OCI-LY7 (cell line): ENCODE results near the gene KRT73. TPM values are rescaled to one million over a fixed set of nuclear protein-coding genes. Genes with fewer than 3 reads are reported as not detected.

Source experiments
- BruUV-seq: library from RNA; stranded (reverse); fragments of 400-500 nt; replicated peaks from 2 replicates; lab custom pipeline; 2021; lab: Mats Ljungman, UMichigan
- CTCF ChIA-PET: fragments of 300-600 bp; sonication (Branson Sonifier 250); formaldehyde crosslinking; loops from one replicate; lab custom pipeline; 2022; ENCODE audit warnings: antibody characterized with exemption; ENCODE audit not compliant: unreplicated experiment; lab: Charles Lee
- POLR2A ChIA-PET: fragments of 300-600 bp; sonication (Branson Sonifier 250); formaldehyde crosslinking; loops from one replicate; lab custom pipeline; 2022; ENCODE audit warnings: antibody characterized with exemption; lab: Charles Lee
- DNase-seq: peaks from one replicate; pipeline ENCODE4 v3.0.0-alpha.2; 2015; ENCODE audit warnings: low spot score
- H2AFZ ChIP-seq: fragments of 200-600 bp; sonication (generic), shearing (Covaris generic); 2 replicates; pipeline ENCODE4 v1.6.1; 2014; ENCODE audit warnings: mild to moderate bottlenecking, antibody characterized with exemption, low read length, moderate library complexity
- H3K27ac ChIP-seq: fragments of 200-600 bp; sonication (generic); 2 replicates; pipeline ENCODE4 v1.5.1; 2014; ENCODE audit warnings: mixed run types, low read depth, mild to moderate bottlenecking, moderate library complexity, low read length, inconsistent platforms; ENCODE audit not compliant: poor library complexity, severe bottlenecking
- H3K36me3 ChIP-seq: fragments of 200-600 bp; sonication (generic); 2 replicates; pipeline ENCODE4 v1.6.1; 2014; ENCODE audit warnings: mild to moderate bottlenecking, antibody characterized with exemption, low read length, moderate library complexity, mixed read lengths; ENCODE audit not compliant: insufficient read depth
- H3K4me1 ChIP-seq: fragments of 200-600 bp; sonication (generic); 2 replicates; pipeline ENCODE4 v1.5.1; 2014; ENCODE audit warnings: mild to moderate bottlenecking, low read length; ENCODE audit not compliant: insufficient read depth, poor library complexity, severe bottlenecking
- H3K4me2 ChIP-seq: fragments of 200-600 bp; sonication (generic); 2 replicates; pipeline ENCODE4 v1.6.1; 2014; ENCODE audit warnings: mild to moderate bottlenecking, low read length
- H3K4me3 ChIP-seq: fragments of 200-600 bp; sonication (generic); 2 replicates; pipeline ENCODE4 v1.5.1; 2014; ENCODE audit warnings: mild to moderate bottlenecking, low read depth, low read length; ENCODE audit not compliant: poor library complexity, severe bottlenecking
- H3K79me2 ChIP-seq: fragments of 200-600 bp; sonication (generic); 2 replicates; pipeline ENCODE4 v1.6.1; 2016; ENCODE audit warnings: low read depth, mild to moderate bottlenecking, low read length, moderate library complexity, mixed read lengths; ENCODE audit not compliant: insufficient read depth
- H3K9me2 ChIP-seq: fragments of 200-600 bp; sonication (generic); 2 replicates; pipeline ENCODE4 v1.6.1; 2016; ENCODE audit warnings: mild to moderate bottlenecking, low read length, mixed read lengths; ENCODE audit not compliant: insufficient read depth
- H3K9me3 ChIP-seq: fragments of 200-600 bp; sonication (generic); 2 replicates; pipeline ENCODE4 v1.6.1; 2014; ENCODE audit warnings: mild to moderate bottlenecking, mixed run types, low read length, mixed read lengths
- H4K20me1 ChIP-seq: fragments of 200-600 bp; sonication (generic); 2 replicates; pipeline ENCODE4 v1.6.1; 2014; ENCODE audit warnings: mild to moderate bottlenecking, antibody characterized with exemption, low read length, moderate library complexity, mixed read lengths; ENCODE audit not compliant: insufficient read depth
- CTCF ChIP-seq: fragments of 200-600 bp; sonication (generic); conservative IDR thresholded peaks from 2 replicates; pipeline ENCODE4 v1.5.1; 2014; ENCODE audit warnings: mild to moderate bottlenecking, antibody characterized with exemption, low read length, moderate library complexity, mixed read lengths
- EZH2phosphoT487 ChIP-seq: fragments of 200-600 bp; sonication (generic); IDR thresholded peaks from 2 replicates; pipeline ENCODE4 v1.6.1; 2018; ENCODE audit warnings: low read depth, borderline replicate concordance, mild to moderate bottlenecking, mixed run types, antibody characterized with exemption, low read length, moderate library complexity, mixed read lengths
- intact Hi-C: fragments of 100-400 bp; cut with micrococcal nuclease; formaldehyde crosslinking; loops from one replicate; pipeline ENCODE4 v1.10.0; 2022; ENCODE audit not compliant: unreplicated experiment
- total RNA-seq, 2 experiments: library from RNA; depleted of rRNA in 1 of 2; stranded (reverse); fragments of >200 nt in 1 of 2; shearing (Covaris generic) in 1 of 2; gene quantifications; 2 replicates each; pipeline ENCODE4 v1.2.3, GENCODE V29; 2014 to 2022

Gene KRT73
- total RNA-seq, 2 experiments from 2014 or later: not detected

GRCh38 chr12:52558781-52559445 is 59.4 kb downstream of the KRT73 start:
- no TSS peak for BruUV-seq
- ChIA-PET POLR2A (no interaction called here), CTCF (no interaction called here)
- Histone ChIP-seq H3K36me3 (no peaks in the 10 kb centered on the region), H3K4me3 (no peak overlapping the region), H3K4me1 (no peaks in the 10 kb centered on the region), H4K20me1 (no peaks in the 10 kb centered on the region), H3K79me2 (no peaks in the 10 kb centered on the region), H3K4me2 (no peak overlapping the region), H3K27ac (no peak overlapping the region), H3K9me3 (no peaks in the 10 kb centered on the region), H2AFZ (no peak overlapping the region), H3K9me2 (no peaks in the 10 kb centered on the region)
- intact Hi-C loops: no loop called here
- DNase-seq: no peak
- TF ChIP-seq CTCF (no peak), EZH2phosphoT487 (no peak)

Other genes with a start within 250 kb of the KRT73 start
- not detected in 2 replicates for gene KRT84, start 232.9 kb downstream of the KRT73 start, total RNA-seq (2014; rRNA removed; shearing (Covaris generic))
- gene KRT84, start 232.9 kb downstream of the KRT73 start, total RNA-seq (2022): not detected in 2 replicates
- gene KRT82, start 212.2 kb downstream of the KRT73 start, total RNA-seq (2014; rRNA removed; shearing (Covaris generic)): not detected in 2 replicates
- gene KRT82, start 212.2 kb downstream of the KRT73 start, total RNA-seq (2022): not detected in 2 replicates
- gene KRT75, start 184.2 kb downstream of the KRT73 start, total RNA-seq (2014; rRNA removed; shearing (Covaris generic)): not detected in 2 replicates
- gene KRT75, start 184.2 kb downstream of the KRT73 start, total RNA-seq (2022): not detected in 2 replicates
- gene KRT6B, start 166.4 kb downstream of the KRT73 start, total RNA-seq (2014; rRNA removed; shearing (Covaris generic)): not detected in 2 replicates
- gene KRT6B, start 166.4 kb downstream of the KRT73 start, total RNA-seq (2022): not detected in 2 replicates
- gene KRT6C, start 144.8 kb downstream of the KRT73 start, total RNA-seq (2014; rRNA removed; shearing (Covaris generic)): not detected in 2 replicates
- not detected in 2 replicates for gene KRT6C, start 144.8 kb downstream of the KRT73 start, total RNA-seq (2022)
- gene KRT6A, start 125.3 kb downstream of the KRT73 start, total RNA-seq (2014; rRNA removed; shearing (Covaris generic)): not detected in 2 replicates
- gene KRT6A, start 125.3 kb downstream of the KRT73 start, total RNA-seq (2022): 0.74 and 1.2 TPM in 2 replicates
- not detected in 2 replicates for gene KRT5, start 98.2 kb downstream of the KRT73 start, total RNA-seq (2014; rRNA removed; shearing (Covaris generic))
- 0.74 and 0.91 TPM in 2 replicates for gene KRT5, start 98.2 kb downstream of the KRT73 start, total RNA-seq (2022)
- gene KRT71, start 65.4 kb downstream of the KRT73 start, total RNA-seq (2014; rRNA removed; shearing (Covaris generic)): not detected in 2 replicates
- not detected in 2 replicates for gene KRT71, start 65.4 kb downstream of the KRT73 start, total RNA-seq (2022)
- not detected in 2 replicates for gene KRT74, start 44.7 kb downstream of the KRT73 start, total RNA-seq (2014; rRNA removed; shearing (Covaris generic))
- not detected in 2 replicates for gene KRT74, start 44.7 kb downstream of the KRT73 start, total RNA-seq (2022)
- not detected in 2 replicates for gene KRT72, start 17.1 kb downstream of the KRT73 start, total RNA-seq (2014; rRNA removed; shearing (Covaris generic))
- not detected in 2 replicates for gene KRT72, start 17.1 kb downstream of the KRT73 start, total RNA-seq (2022)
- gene KRT2, start 33.7 kb upstream of the KRT73 start, total RNA-seq (2014; rRNA removed; shearing (Covaris generic)): not detected in 2 replicates
- not detected in 2 replicates for gene KRT2, start 33.7 kb upstream of the KRT73 start, total RNA-seq (2022)
- not detected in 2 replicates for gene KRT1, start 61.8 kb upstream of the KRT73 start, total RNA-seq (2014; rRNA removed; shearing (Covaris generic))
- gene KRT1, start 61.8 kb upstream of the KRT73 start, total RNA-seq (2022): not detected in 2 replicates
- not detected in 2 replicates for gene KRT77, start 85.0 kb upstream of the KRT73 start, total RNA-seq (2014; rRNA removed; shearing (Covaris generic))
- gene KRT77, start 85.0 kb upstream of the KRT73 start, total RNA-seq (2022): not detected in 2 replicates
- gene KRT76, start 158.8 kb upstream of the KRT73 start, total RNA-seq (2014; rRNA removed; shearing (Covaris generic)): not detected in 2 replicates
- gene KRT76, start 158.8 kb upstream of the KRT73 start, total RNA-seq (2022): not detected in 2 replicates
- gene KRT3, start 177.6 kb upstream of the KRT73 start, total RNA-seq (2014; rRNA removed; shearing (Covaris generic)): not detected in 2 replicates
- not detected in 2 replicates for gene KRT3, start 177.6 kb upstream of the KRT73 start, total RNA-seq (2022)
- gene KRT4, start 195.6 kb upstream of the KRT73 start, total RNA-seq (2014; rRNA removed; shearing (Covaris generic)): not detected in 2 replicates
- gene KRT4, start 195.6 kb upstream of the KRT73 start, total RNA-seq (2022): not detected in 2 replicates
- gene KRT79, start 215.8 kb upstream of the KRT73 start, total RNA-seq (2014; rRNA removed; shearing (Covaris generic)): not detected in 2 replicates
- gene KRT79, start 215.8 kb upstream of the KRT73 start, total RNA-seq (2022): not detected in 2 replicates
- gene KRT78, start 230.4 kb upstream of the KRT73 start, total RNA-seq (2014; rRNA removed; shearing (Covaris generic)): not detected in 2 replicates
- not detected in 2 replicates for gene KRT78, start 230.4 kb upstream of the KRT73 start, total RNA-seq (2022)